WTC11 (cell line): Measurements from ENCODE around the gene GNRHR. TPM values are rescaled to one million over a fixed set of nuclear protein-coding genes. Genes with fewer than 3 reads are reported as not detected.

ENCODE experiments used
- ATAC-seq: fragments of 200-7000 bp; cut with Tn5 transposase; 2 replicates; pipeline ENCODE4 v1.10.0; 2021; ENCODE audit warnings: mild to moderate bottlenecking, moderate library complexity
- CTCF ChIA-PET: fragments of 300-600 bp; sonication (Branson Sonifier 250); formaldehyde crosslinking; loops from one replicate; lab custom pipeline; 2021; ENCODE audit warnings: antibody characterized with exemption; lab: Charles Lee
- POLR2A ChIA-PET: fragments of 350-600 bp; sonication (Branson Sonifier 250); formaldehyde crosslinking; loops from one replicate; lab custom pipeline; 2021; ENCODE audit warnings: antibody characterized with exemption; lab: Charles Lee
- DNase-seq: peaks from one replicate; pipeline ENCODE4 v3.0.0; 2021; ENCODE audit warnings: low spot score
- H3K27ac Mint-ChIP-seq: 2 replicates; pipeline ENCODE4 v1.8.0; 2021; ENCODE audit warnings: mixed read lengths
- H3K27me3 Mint-ChIP-seq: 2 replicates; pipeline ENCODE4 v1.8.0; 2021; ENCODE audit warnings: low read depth, mild to moderate bottlenecking, moderate library complexity, mixed read lengths
- H3K36me3 Mint-ChIP-seq: 2 replicates; pipeline ENCODE4 v1.8.0; 2021; ENCODE audit warnings: mixed read lengths
- H3K4me1 Mint-ChIP-seq: 2 replicates; pipeline ENCODE4 v1.8.0; 2022; ENCODE audit warnings: mixed read lengths
- H3K4me3 Mint-ChIP-seq: 2 replicates; pipeline ENCODE4 v1.8.0; 2021; ENCODE audit warnings: mild to moderate bottlenecking, moderate library complexity, mixed read lengths
- H3K9me3 Mint-ChIP-seq: 2 replicates; pipeline ENCODE4 v1.8.0; 2021; ENCODE audit warnings: mixed read lengths
- AR ChIP-seq: fragments of 250-450 bp; sonication (Bioruptor Pico); IDR thresholded peaks from 2 replicates; pipeline ENCODE4 v1.9.0; 2021; ENCODE audit warnings: mild to moderate bottlenecking
- ARID4B ChIP-seq: sonication (generic); formaldehyde crosslinking; IDR thresholded peaks from 2 replicates; pipeline ENCODE4 v1.8.0; 2023; ENCODE audit warnings: missing genetic modification reagents, mild to moderate bottlenecking, borderline replicate concordance
- ATF2 ChIP-seq: sonication (generic); formaldehyde crosslinking; IDR thresholded peaks from 2 replicates; pipeline ENCODE4 v1.8.1; 2022; ENCODE audit warnings: low read depth, missing genetic modification reagents, borderline replicate concordance
- CREB1 ChIP-seq: sonication (generic); formaldehyde crosslinking; IDR thresholded peaks from 2 replicates; pipeline ENCODE4 v1.8.0; 2023; ENCODE audit warnings: mild to moderate bottlenecking, missing genetic modification reagents
- E2F4 ChIP-seq: sonication (generic); formaldehyde crosslinking; IDR thresholded peaks from 2 replicates; pipeline ENCODE4 v1.8.1; 2022; ENCODE audit warnings: low read depth, mild to moderate bottlenecking, moderate library complexity, missing genetic modification reagents, borderline replicate concordance
- E2F5 ChIP-seq: sonication (generic); formaldehyde crosslinking; IDR thresholded peaks from 2 replicates; pipeline ENCODE4 v1.8.1; 2022; ENCODE audit warnings: mild to moderate bottlenecking, moderate library complexity, missing genetic modification reagents
- FOXP1 ChIP-seq: sonication (generic); formaldehyde crosslinking; IDR thresholded peaks from 2 replicates; pipeline ENCODE4 v1.8.0; 2022; ENCODE audit warnings: missing genetic modification reagents, mild to moderate bottlenecking, moderate library complexity, borderline replicate concordance
- FOXP4 ChIP-seq: sonication (generic); formaldehyde crosslinking; IDR thresholded peaks from 2 replicates; pipeline ENCODE4 v1.8.0; 2022; ENCODE audit warnings: mild to moderate bottlenecking, missing genetic modification reagents
- GABPB1 ChIP-seq: sonication (generic); formaldehyde crosslinking; IDR thresholded peaks from 2 replicates; pipeline ENCODE4 v1.8.1; 2023; ENCODE audit warnings: mild to moderate bottlenecking, missing genetic modification reagents
- HMGA2 ChIP-seq: fragments of 250-450 bp; sonication (Bioruptor Pico); IDR thresholded peaks from 2 replicates; pipeline ENCODE4 v1.4.0; 2021; ENCODE audit warnings: mild to moderate bottlenecking, moderate library complexity
- KAT7 ChIP-seq: sonication (generic); formaldehyde crosslinking; IDR thresholded peaks from 2 replicates; pipeline ENCODE4 v1.8.1; 2023; ENCODE audit warnings: missing genetic modification reagents, mild to moderate bottlenecking, borderline replicate concordance
- NR2C2 ChIP-seq: sonication (generic); formaldehyde crosslinking; IDR thresholded peaks from 2 replicates; pipeline ENCODE4 v1.8.0; 2022; ENCODE audit warnings: mild to moderate bottlenecking, missing genetic modification reagents
- PRDM15 ChIP-seq: sonication (generic); formaldehyde crosslinking; IDR thresholded peaks from 2 replicates; pipeline ENCODE4 v1.8.0; 2022; ENCODE audit warnings: missing genetic modification reagents
- PRRX2 ChIP-seq: fragments of 250-450 bp; sonication (Bioruptor Pico); IDR thresholded peaks from 2 replicates; pipeline ENCODE4 v1.8.0; 2021; ENCODE audit warnings: mild to moderate bottlenecking
- RELA ChIP-seq: sonication (generic); formaldehyde crosslinking; IDR thresholded peaks from 2 replicates; pipeline ENCODE4 v1.8.1; 2022; ENCODE audit warnings: missing genetic modification reagents, mild to moderate bottlenecking, borderline replicate concordance
- SMAD4 ChIP-seq: sonication (generic); formaldehyde crosslinking; IDR thresholded peaks from 2 replicates; pipeline ENCODE4 v1.8.0; 2022; ENCODE audit warnings: mild to moderate bottlenecking, missing genetic modification reagents
- TEAD1 ChIP-seq: sonication (generic); formaldehyde crosslinking; IDR thresholded peaks from 2 replicates; pipeline ENCODE4 v1.8.0; 2022; ENCODE audit warnings: mild to moderate bottlenecking, missing genetic modification reagents
- TEAD4 ChIP-seq: sonication (generic); formaldehyde crosslinking; IDR thresholded peaks from 2 replicates; pipeline ENCODE4 v1.8.0; 2022; ENCODE audit warnings: mild to moderate bottlenecking, missing genetic modification reagents
- USF1 ChIP-seq: sonication (generic); formaldehyde crosslinking; IDR thresholded peaks from 2 replicates; pipeline ENCODE4 v1.8.0; 2022; ENCODE audit warnings: mild to moderate bottlenecking, missing genetic modification reagents
- total RNA-seq: library from RNA; stranded (reverse); gene quantifications from 3 replicates; pipeline ENCODE4 v1.2.3, GENCODE V29; 2021

Gene GNRHR
- total RNA-seq, 1 experiment from 2014 or later: not detected

GRCh38 chr4:67751260-67751659 is 2.9 kb downstream of the GNRHR start:
- no peaks in the 10 kb centered on the region; the same call in 1 of the 2 replicates for H3K4me1 Mint-ChIP-seq
- H3K36me3 Mint-ChIP-seq: no peaks in the 10 kb centered on the region
- H3K27me3 Mint-ChIP-seq: no peaks in the 10 kb centered on the region
- no peaks in the 10 kb centered on the region for H3K9me3 Mint-ChIP-seq
- DNase-seq: no peak
- H3K27ac Mint-ChIP-seq: no peak overlapping the region
- CTCF ChIA-PET: no interaction called here
- no peak overlapping the region for H3K4me3 Mint-ChIP-seq
- ATAC-seq: no peak
- POLR2A ChIA-PET: no interaction called here
- TF ChIP-seq FOXP1 (no peak), TEAD1 (no peak), E2F4 (no peak), E2F5 (no peak), AR (CRISPR knock-in tag) (no peak), RELA (CRISPR knock-in tag) (no peak), PRRX2 (no peak), PRDM15 (no peak), TEAD4 (CRISPR knock-in tag) (no peak), FOXP4 (no peak)

GRCh38 chr4:67750691-67751090 is 3.5 kb downstream of the GNRHR start:
- Mint-ChIP-seq H3K27me3 (no peaks in the 10 kb centered on the region), H3K4me3 (no peak overlapping the region), H3K4me1 (no peaks in the 10 kb centered on the region), H3K9me3 (no peaks in the 10 kb centered on the region), H3K36me3 (no peaks in the 10 kb centered on the region), H3K27ac (no peak overlapping the region)
- ChIA-PET POLR2A (no interaction called here), CTCF (no interaction called here)
- ATAC-seq (no peak), DNase-seq (no peak)
- TF ChIP-seq GABPB1 (no peak), NR2C2 (CRISPR knock-in tag) (no peak), RELA (CRISPR knock-in tag) (no peak), ATF2 (CRISPR knock-in tag) (no peak), SMAD4 (no peak), HMGA2 (CRISPR knock-in tag) (no peak), KAT7 (CRISPR knock-in tag) (no peak), ARID4B (CRISPR knock-in tag) (no peak), CREB1 (no peak), USF1 (no peak)
